Neutrophil (primary cell): ENCODE measurements around the gene SLC7A6.

Source experiments
- H3K27ac ChIP-seq: fragments of 200-600 bp; sonication (generic); 2 replicates; pipeline ENCODE4 v1.5.1; 2016; ENCODE audit warnings: mild to moderate bottlenecking, moderate library complexity
- H3K27me3 ChIP-seq: fragments of 200-600 bp; sonication (generic); 2 replicates; pipeline ENCODE4 v1.6.0; 2016; ENCODE audit warnings: mild to moderate bottlenecking
- H3K36me3 ChIP-seq: fragments of 200-600 bp; sonication (generic); 2 replicates; pipeline ENCODE4 v1.5.1; 2017
- H3K4me1 ChIP-seq, 2 experiments: fragments of 200-600 bp in 1 of 2; sonication (generic) in 1 of 2; 1 replicate in 1 of 2; 2 replicates in 1 of 2; pipeline versions ENCODE4 v1.5.1 to v1.6.1; 2013 to 2016; ENCODE audit warnings: low read depth in 1 of 2, low read length in 1 of 2, mild to moderate bottlenecking in 1 of 2, moderate library complexity in 1 of 2; ENCODE audit not compliant: control insufficient read depth in 1 of 2, insufficient read depth in 1 of 2
- H3K4me3 ChIP-seq, 2 experiments: fragments of 200-600 bp in 1 of 2; sonication (generic) in 1 of 2; 1 replicate in 1 of 2; 2 replicates in 1 of 2; pipeline ENCODE4 v1.5.1; 2013 to 2016; ENCODE audit warnings: low read depth in 1 of 2, low read length in 1 of 2, mild to moderate bottlenecking in 1 of 2, moderate library complexity in 1 of 2
- H3K9me3 ChIP-seq: fragments of 200-600 bp; sonication (generic); 2 replicates; pipeline ENCODE4 v1.5.1; 2016
- CTCF ChIP-seq: fragments of 200-600 bp; sonication (generic); IDR thresholded peaks from 2 replicates; pipeline ENCODE4 v1.5.1; 2016; ENCODE audit warnings: antibody characterized with exemption

SLC7A6 gene

GRCh38 chr16:68251832-68252231, 12.5 kb upstream of the SLC7A6 start:
- H3K9me3 ChIP-seq, result no peaks in the 10 kb centered on the region
- peaks cover 8 to 10% of the 10 kb centered on the region in 2 experiments for H3K4me1 ChIP-seq
- no peak for TF ChIP-seq CTCF
- H3K4me3 ChIP-seq, result no peak overlapping the region
- peaks cover 5% of the 10 kb centered on the region for H3K36me3 ChIP-seq
- H3K27me3 ChIP-seq, result no peaks in the 10 kb centered on the region
- no peak overlapping the region for H3K27ac ChIP-seq

DNA sequence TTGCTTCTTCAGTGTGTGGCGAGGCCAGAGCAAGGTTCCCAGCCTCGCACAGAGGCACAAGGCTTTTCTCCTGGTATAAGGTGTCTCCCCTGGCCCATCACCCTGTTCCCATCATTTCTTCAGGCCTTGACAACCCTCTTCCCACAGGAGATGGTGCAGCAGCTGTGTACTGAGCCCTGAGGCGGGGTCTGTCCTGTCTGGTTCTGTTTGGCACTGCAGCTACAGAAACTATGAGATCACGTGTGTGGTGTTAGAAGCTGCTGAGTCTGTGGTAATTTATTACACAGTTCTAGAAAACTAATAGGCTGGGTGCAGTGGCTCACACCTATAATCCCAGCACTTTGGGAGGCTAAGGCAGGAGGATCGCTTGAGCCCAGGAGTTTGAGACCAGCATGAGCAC, 11.9 kb upstream of the SLC7A6 start:
- Histone ChIP-seq H3K27ac (no peak overlapping the region), H3K4me1 (peaks cover 6 to 8% of the 10 kb centered on the region in 2 experiments), H3K4me3 (no peak overlapping the region), H3K27me3 (no peaks in the 10 kb centered on the region), H3K9me3 (no peaks in the 10 kb centered on the region), H3K36me3 (peaks cover 5% of the 10 kb centered on the region)
- no peak for TF ChIP-seq CTCF

DNA sequence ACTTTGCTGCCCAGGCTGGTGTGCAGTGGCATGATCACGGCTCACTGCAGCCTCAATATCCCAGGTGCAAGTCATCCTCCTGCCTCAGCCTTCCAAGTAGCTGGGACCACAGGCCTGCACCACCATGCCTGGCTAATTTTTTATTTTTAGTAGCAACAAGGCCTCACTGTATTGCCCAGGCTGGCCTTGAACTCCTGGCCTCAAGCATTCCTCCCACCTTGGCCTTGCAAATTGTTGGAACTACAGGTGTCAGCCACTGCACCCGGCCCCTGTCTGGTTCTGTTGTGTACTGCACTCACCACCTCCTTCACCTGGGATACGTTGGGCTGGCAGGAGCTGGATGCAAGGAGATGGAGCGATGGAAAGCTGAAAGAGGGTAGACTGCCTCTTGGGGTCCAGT, 10.6 kb upstream of the SLC7A6 start:
- no peak overlapping the region for H3K4me3 ChIP-seq
- H3K36me3 ChIP-seq, result peaks cover 5% of the 10 kb centered on the region
- H3K4me1 ChIP-seq, result peaks cover 15 to 16% of the 10 kb centered on the region in 2 experiments
- H3K9me3 ChIP-seq, result no peaks in the 10 kb centered on the region
- no peak overlapping the region for H3K27ac ChIP-seq
- no peaks in the 10 kb centered on the region for H3K27me3 ChIP-seq
- no peak for TF ChIP-seq CTCF

GRCh38 chr16:68255712-68256111, 8.6 kb upstream of the SLC7A6 start:
- H3K27ac ChIP-seq, result no peak overlapping the region
- no peak for TF ChIP-seq CTCF
- no peaks in the 10 kb centered on the region for H3K9me3 ChIP-seq
- H3K4me1 ChIP-seq, result peaks cover 15 to 16% of the 10 kb centered on the region in 2 experiments
- H3K27me3 ChIP-seq, result no peaks in the 10 kb centered on the region
- peaks cover 18% of the 10 kb centered on the region for H3K36me3 ChIP-seq
- no peak overlapping the region for H3K4me3 ChIP-seq

- TF ChIP-seq CTCF, result no peak
- Histone ChIP-seq H3K27me3 (no peaks in the 10 kb centered on the region), H3K4me1 (peaks cover 15 to 16% of the 10 kb centered on the region in 2 experiments), H3K9me3 (no peaks in the 10 kb centered on the region), H3K27ac (peak overlapping the region; percentile 65), H3K36me3 (peaks cover 18% of the 10 kb centered on the region), H3K4me3 (no peak overlapping the region)
Measured at GRCh38 chr16:68257251-68257905, 6.9 kb upstream of the SLC7A6 start.
